ENCODE results near the gene SAFB2. TPM values are rescaled to one million over a fixed set of nuclear protein-coding genes. Genes with fewer than 3 reads are reported as not detected.

SAFB2 gene
- total and polyA plus RNA-seq, 9 of the 15 experiments (the other 6 are each of a cell fraction or from before 2014, with no cell fraction given) = 4.5 to 103 (median 47.3) TPM

GRCh38 chr19:5627395-5627904, 4.9 kb upstream of the SAFB2 start (continued):
- TF ChIP-seq ZBTB40 (IDR thresholded peaks at IDR 0.05) (no peak), ZBTB40 (CRISPR knock-in tag; IDR thresholded peaks at IDR 0.05) (no peak), OTX1 (CRISPR knock-in tag; IDR thresholded peaks at IDR 0.05) (peak; percentile 95), DMBX1 (CRISPR knock-in tag; IDR thresholded peaks at IDR 0.05; ENCODE audit: borderline replicate concordance) (peak; percentile 99), SRSF9 (IDR thresholded peaks at IDR 0.05; ENCODE audit: borderline replicate concordance, low read depth, low read length) (no peak), ZFP91 (CRISPR knock-in tag; IDR thresholded peaks at IDR 0.05) (no peak), GATAD2A (IDR thresholded peaks at IDR 0.05) (no peak), BRD9 (IDR thresholded peaks at IDR 0.05; ENCODE audit: low read depth, partially characterized antibody) (no peak), ZNF408 (CRISPR knock-in tag; IDR thresholded peaks at IDR 0.05; ENCODE audit: low read depth) (no peak), ZNF124 (CRISPR knock-in tag; IDR thresholded peaks at IDR 0.05) (no peak), CUX1 (CRISPR knock-in tag; IDR thresholded peaks at IDR 0.05) (peak; percentile 94), DLX4 (CRISPR knock-in tag; IDR thresholded peaks at IDR 0.05) (no peak)

All from K562 (cell line).